DOHH2 (cell line): Measurements from ENCODE around the gene BAHD1.

Experiments
- CTCF ChIP-seq: fragments of 200-600 bp; sonication (generic); IDR thresholded peaks from one replicate; pipeline ENCODE4 v1.5.1; 2014; ENCODE audit warnings: antibody characterized with exemption, mild to moderate bottlenecking, low read depth, low read length; ENCODE audit not compliant: poor library complexity, severe bottlenecking
- EZH2phosphoT487 ChIP-seq: fragments of 200-600 bp; sonication (generic); IDR thresholded peaks from 2 replicates; pipeline ENCODE4 v1.6.1; 2017; ENCODE audit warnings: borderline replicate concordance, mild to moderate bottlenecking, antibody characterized with exemption, low read length, moderate library complexity, mixed read lengths

- TF ChIP-seq CTCF, result no peak
- no peak; the same call in 1 of the 2 replicates for TF ChIP-seq EZH2phosphoT487
Observed at GRCh38 chr15:40437752-40438687, 2.7 kb upstream of the BAHD1 start.
